ENCODE results near the gene PPP2R5E. TPM values are rescaled to one million over a fixed set of nuclear protein-coding genes. Genes with fewer than 3 reads are reported as not detected.

PPP2R5E gene
- total and polyA plus RNA-seq, 8 donors, result 33.4 to 45.3 (median 38.5) TPM

- peaks cover 19 to 68% of the 10 kb centered on the region in 2 donors for H3K4me1 ChIP-seq
- DNase-seq (no peak), ATAC-seq (no peak)
- H3K27me3 ChIP-seq, result no peaks in the 10 kb centered on the region
- no peaks in the 10 kb centered on the region for H3K9me3 ChIP-seq
- no peak for TF ChIP-seq CTCF (IDR thresholded peaks at IDR 0.05)
- H3K4me3 ChIP-seq, result no peak overlapping the region
- intact Hi-C loops (cut with DNase I), result no loop called here
- H3K27ac ChIP-seq, result no peak overlapping the region
- no peaks in the 10 kb centered on the region for H3K36me3 ChIP-seq
Observed at GRCh38 chr14:63475761-63476160, 67.4 kb downstream of the PPP2R5E start.

- no peak for TF ChIP-seq CTCF (IDR thresholded peaks at IDR 0.05)
- H3K36me3 ChIP-seq, result no peaks in the 10 kb centered on the region
- H3K27ac ChIP-seq, result no peak overlapping the region
- H3K4me3 ChIP-seq, result no peak overlapping the region
- peaks cover 20 to 70% of the 10 kb centered on the region in 2 donors for H3K4me1 ChIP-seq
- intact Hi-C loops (cut with DNase I), result no loop called here
- DNase-seq, result no peak
- ATAC-seq, result no peak
- no peaks in the 10 kb centered on the region for H3K27me3 ChIP-seq
- H3K9me3 ChIP-seq, result no peaks in the 10 kb centered on the region
Observed at GRCh38 chr14:63474844-63475243, 68.3 kb downstream of the PPP2R5E start.

- no peaks in the 10 kb centered on the region for H3K9me3 ChIP-seq
- H3K27ac ChIP-seq, result no peak overlapping the region
- H3K4me1 ChIP-seq, result peaks cover 20 to 71% of the 10 kb centered on the region in 2 donors
- no peak for TF ChIP-seq CTCF (IDR thresholded peaks at IDR 0.05)
- intact Hi-C loops (cut with DNase I), result no loop called here
- H3K4me3 ChIP-seq, result no peak overlapping the region
- H3K36me3 ChIP-seq, result no peaks in the 10 kb centered on the region
- ATAC-seq (no peak), DNase-seq (no peak)
- H3K27me3 ChIP-seq, result no peaks in the 10 kb centered on the region
Observed at GRCh38 chr14:63474111-63474510, 69.1 kb downstream of the PPP2R5E start.

GRCh38 chr14:63472986-63473788 is 70.0 kb downstream of the PPP2R5E start:
- H3K9me3 ChIP-seq, result no peaks in the 10 kb centered on the region
- no peak overlapping the region for H3K4me3 ChIP-seq
- no peaks in the 10 kb centered on the region for H3K27me3 ChIP-seq
- peak overlapping the region in 1 of 2 donors; percentile 59 for H3K27ac ChIP-seq
- ATAC-seq, result no peak
- H3K4me1 ChIP-seq, result peaks cover 20 to 75% of the 10 kb centered on the region in 2 donors
- H3K36me3 ChIP-seq, result no peaks in the 10 kb centered on the region
- intact Hi-C loops (cut with DNase I), result no loop called here
- DNase-seq, result no peak
- TF ChIP-seq CTCF (IDR thresholded peaks at IDR 0.05), result no peak

- TF ChIP-seq CTCF (IDR thresholded peaks at IDR 0.05), result no peak
- no peak overlapping the region for H3K4me3 ChIP-seq
- H3K27me3 ChIP-seq, result no peaks in the 10 kb centered on the region
- DNase-seq (no peak), ATAC-seq (peak; percentile 85)
- H3K4me1 ChIP-seq, result peaks cover 12 to 61% of the 10 kb centered on the region in 2 donors
- peak overlapping the region; percentile 28 to 48 for H3K27ac ChIP-seq
- no peaks in the 10 kb centered on the region for H3K9me3 ChIP-seq
- no peaks in the 10 kb centered on the region for H3K36me3 ChIP-seq
- intact Hi-C loops (cut with DNase I), result no loop called here
Observed at GRCh38 chr14:63470962-63471793, 72.0 kb downstream of the PPP2R5E start.

All from left lung (tissue), 10 donors.